RWPE2 (cell line): Measurements from ENCODE around the gene UGP2.

Experiments
- ATAC-seq: fragments of 200-7000 bp; cut with Tn5 transposase; 3 replicates; pipeline ENCODE4 v1.9.1; 2021; ENCODE audit warnings: low read depth
- DNase-seq: peaks from one replicate; pipeline ENCODE4 v3.0.0-alpha.2; 2020; ENCODE audit warnings: low spot score
- H3K27ac ChIP-seq: fragments of 450-650 bp; 2 replicates; pipeline ENCODE4 v1.5.1; 2017; ENCODE audit warnings: mild to moderate bottlenecking; ENCODE audit not compliant: poor library complexity, severe bottlenecking
- H3K27me3 ChIP-seq: fragments of 250-450 bp; sonication (Bioruptor Pico); 2 replicates; pipeline ENCODE4 v1.5.1; 2021; ENCODE audit warnings: mild to moderate bottlenecking, moderate library complexity; ENCODE audit not compliant: insufficient read depth, poor library complexity, severe bottlenecking
- H3K36me3 ChIP-seq: fragments of 250-450 bp; sonication (Bioruptor Pico); 2 replicates; pipeline ENCODE4 v1.5.1; 2020; ENCODE audit warnings: low read depth, mild to moderate bottlenecking, moderate library complexity
- H3K4me1 ChIP-seq: fragments of 250-450 bp; sonication (Bioruptor Pico); 2 replicates; pipeline ENCODE4 v1.5.1; 2021; ENCODE audit warnings: mild to moderate bottlenecking, moderate library complexity; ENCODE audit not compliant: insufficient read depth, poor library complexity, severe bottlenecking
- H3K4me3 ChIP-seq: fragments of 250-450 bp; sonication (Bioruptor Pico); 2 replicates; pipeline ENCODE4 v1.5.1; 2021; ENCODE audit warnings: mild to moderate bottlenecking, moderate library complexity; ENCODE audit not compliant: severe bottlenecking
- H3K9me3 ChIP-seq: fragments of 250-450 bp; sonication (Bioruptor Pico); 2 replicates; pipeline ENCODE4 v1.5.1; 2021; ENCODE audit warnings: mild to moderate bottlenecking, moderate library complexity; ENCODE audit not compliant: severe bottlenecking
- TF ChIP-seq, protein P1 (sequence below): fragments of 450-650 bp; IDR thresholded peaks from one replicate; pipeline ENCODE4 v1.5.1; 2017; ENCODE audit warnings: mild to moderate bottlenecking, moderate library complexity; ENCODE audit not compliant: poor library complexity, severe bottlenecking

The UGP2 gene

GRCh38 chr2:63842149-63843061, 709 bp downstream of the UGP2 start:
- no peak for ATAC-seq
- Histone ChIP-seq H3K27me3 (no peaks in the 10 kb centered on the region), H3K27ac (peak overlapping the region; percentile 92), H3K36me3 (peaks cover 6% of the 10 kb centered on the region), H3K4me3 (peak overlapping the region; percentile 75), H3K9me3 (no peaks in the 10 kb centered on the region), H3K4me1 (peaks cover 3% of the 10 kb centered on the region)
- no peak for DNase-seq
- TF ChIP-seq, protein P1, sequence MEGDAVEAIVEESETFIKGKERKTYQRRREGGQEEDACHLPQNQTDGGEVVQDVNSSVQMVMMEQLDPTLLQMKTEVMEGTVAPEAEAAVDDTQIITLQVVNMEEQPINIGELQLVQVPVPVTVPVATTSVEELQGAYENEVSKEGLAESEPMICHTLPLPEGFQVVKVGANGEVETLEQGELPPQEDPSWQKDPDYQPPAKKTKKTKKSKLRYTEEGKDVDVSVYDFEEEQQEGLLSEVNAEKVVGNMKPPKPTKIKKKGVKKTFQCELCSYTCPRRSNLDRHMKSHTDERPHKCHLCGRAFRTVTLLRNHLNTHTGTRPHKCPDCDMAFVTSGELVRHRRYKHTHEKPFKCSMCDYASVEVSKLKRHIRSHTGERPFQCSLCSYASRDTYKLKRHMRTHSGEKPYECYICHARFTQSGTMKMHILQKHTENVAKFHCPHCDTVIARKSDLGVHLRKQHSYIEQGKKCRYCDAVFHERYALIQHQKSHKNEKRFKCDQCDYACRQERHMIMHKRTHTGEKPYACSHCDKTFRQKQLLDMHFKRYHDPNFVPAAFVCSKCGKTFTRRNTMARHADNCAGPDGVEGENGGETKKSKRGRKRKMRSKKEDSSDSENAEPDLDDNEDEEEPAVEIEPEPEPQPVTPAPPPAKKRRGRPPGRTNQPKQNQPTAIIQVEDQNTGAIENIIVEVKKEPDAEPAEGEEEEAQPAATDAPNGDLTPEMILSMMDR = no peak

DNA sequence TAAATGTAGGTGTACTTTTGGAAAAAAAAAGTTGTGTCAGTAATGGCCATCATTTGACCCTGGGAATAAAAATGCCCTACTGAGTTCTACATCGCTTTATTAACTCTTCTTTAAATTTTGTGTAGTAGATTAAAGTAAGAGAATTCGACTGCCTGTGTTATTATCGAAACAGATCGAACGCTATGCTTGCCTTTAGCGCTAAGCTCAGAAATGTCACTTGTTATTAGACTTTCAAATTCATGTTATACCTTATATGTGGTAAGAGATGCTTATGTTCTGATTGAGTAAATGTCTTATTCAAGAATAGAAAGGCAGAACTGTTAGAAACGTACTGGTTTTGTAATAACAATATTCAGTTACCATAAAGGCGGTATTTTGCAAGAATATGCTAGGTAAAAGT, 1.4 kb downstream of the UGP2 start:
- ATAC-seq = no peak
- TF ChIP-seq, protein P1 = no peak
- no peaks in the 10 kb centered on the region for H3K27me3 ChIP-seq
- DNase-seq = no peak
- H3K27ac ChIP-seq = peak overlapping the region; percentile 92
- no peaks in the 10 kb centered on the region for H3K9me3 ChIP-seq
- H3K4me3 ChIP-seq = peak overlapping the region; percentile 75
- H3K4me1 ChIP-seq = peaks cover 3% of the 10 kb centered on the region
- peaks cover 10% of the 10 kb centered on the region for H3K36me3 ChIP-seq

- Histone ChIP-seq H3K4me1 (peaks cover 5% of the 10 kb centered on the region), H3K9me3 (no peaks in the 10 kb centered on the region)
These were observed 2.1 kb downstream of the UGP2 start for GRCh38 chr2:63843791-63844190.

DNA sequence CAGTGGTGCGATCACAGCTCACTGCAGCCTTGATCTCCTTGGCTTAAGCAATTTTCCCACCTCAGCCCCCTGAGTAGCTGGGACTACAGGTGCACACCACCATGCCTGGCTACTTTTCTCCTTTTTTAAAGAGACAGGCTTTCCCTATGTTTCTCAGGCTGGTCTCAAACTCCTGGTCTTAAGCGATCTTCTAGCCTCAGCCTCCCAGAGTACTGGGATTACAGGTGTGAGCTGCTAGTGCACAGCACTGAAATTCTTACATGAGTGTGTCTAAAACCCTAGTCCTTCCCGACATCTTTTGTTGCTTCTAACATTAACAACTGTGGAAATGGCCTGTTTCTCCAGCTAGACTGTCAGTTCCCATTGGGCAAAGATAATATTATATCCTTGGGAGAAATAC, 2.9 kb downstream of the UGP2 start:
- TF ChIP-seq, protein P1 = no peak
- ATAC-seq (no peak), DNase-seq (no peak)
- Histone ChIP-seq H3K27ac (no peak overlapping the region), H3K4me1 (peaks cover 14% of the 10 kb centered on the region), H3K9me3 (no peaks in the 10 kb centered on the region), H3K36me3 (peaks cover 11% of the 10 kb centered on the region), H3K27me3 (no peaks in the 10 kb centered on the region), H3K4me3 (no peak overlapping the region)

More at GRCh38 chr2:63843791-63844190, 2.1 kb downstream of the UGP2 start:
- peaks cover 11% of the 10 kb centered on the region for H3K36me3 ChIP-seq
- no peaks in the 10 kb centered on the region for H3K27me3 ChIP-seq
- no peak overlapping the region for H3K4me3 ChIP-seq
- TF ChIP-seq, protein P1 = no peak
- DNase-seq = no peak
- H3K27ac ChIP-seq = no peak overlapping the region
- ATAC-seq = no peak

GRCh38 chr2:63845866-63846265, 4.2 kb downstream of the UGP2 start:
- H3K27ac ChIP-seq = no peak overlapping the region
- peaks cover 16% of the 10 kb centered on the region for H3K4me1 ChIP-seq
- ATAC-seq (no peak), DNase-seq (no peak)
- no peak overlapping the region for H3K4me3 ChIP-seq
- no peaks in the 10 kb centered on the region for H3K27me3 ChIP-seq
- H3K9me3 ChIP-seq = no peaks in the 10 kb centered on the region
- peaks cover 11% of the 10 kb centered on the region for H3K36me3 ChIP-seq
- TF ChIP-seq, protein P1 = no peak
